WTC11 (cell line): ENCODE data around the gene DGKH. TPM values are rescaled to one million over a fixed set of nuclear protein-coding genes. Genes with fewer than 3 reads are reported as not detected.

ENCODE experiments used
- ATAC-seq: fragments of 200-7000 bp; cut with Tn5 transposase; 2 replicates; pipeline ENCODE4 v1.10.0; 2021; ENCODE audit warnings: mild to moderate bottlenecking, moderate library complexity
- CTCF ChIA-PET: fragments of 300-600 bp; sonication (Branson Sonifier 250); formaldehyde crosslinking; loops from one replicate; lab custom pipeline; 2021; ENCODE audit warnings: antibody characterized with exemption; lab: Charles Lee
- POLR2A ChIA-PET: fragments of 350-600 bp; sonication (Branson Sonifier 250); formaldehyde crosslinking; loops from one replicate; lab custom pipeline; 2021; ENCODE audit warnings: antibody characterized with exemption; lab: Charles Lee
- DNase-seq: peaks from one replicate; pipeline ENCODE4 v3.0.0; 2021; ENCODE audit warnings: low spot score
- H3K27ac Mint-ChIP-seq: 2 replicates; pipeline ENCODE4 v1.8.0; 2021; ENCODE audit warnings: mixed read lengths
- H3K27me3 Mint-ChIP-seq: 2 replicates; pipeline ENCODE4 v1.8.0; 2021; ENCODE audit warnings: low read depth, mild to moderate bottlenecking, moderate library complexity, mixed read lengths
- H3K36me3 Mint-ChIP-seq: 2 replicates; pipeline ENCODE4 v1.8.0; 2021; ENCODE audit warnings: mixed read lengths
- H3K4me1 Mint-ChIP-seq: 2 replicates; pipeline ENCODE4 v1.8.0; 2022; ENCODE audit warnings: mixed read lengths
- H3K4me3 Mint-ChIP-seq: 2 replicates; pipeline ENCODE4 v1.8.0; 2021; ENCODE audit warnings: mild to moderate bottlenecking, moderate library complexity, mixed read lengths
- H3K9me3 Mint-ChIP-seq: 2 replicates; pipeline ENCODE4 v1.8.0; 2021; ENCODE audit warnings: mixed read lengths
- ATF1 ChIP-seq: sonication (generic); formaldehyde crosslinking; IDR thresholded peaks from 2 replicates; pipeline ENCODE4 v1.8.1; 2023; ENCODE audit warnings: mild to moderate bottlenecking, moderate library complexity, missing genetic modification reagents
- E2F1 ChIP-seq: sonication (generic); formaldehyde crosslinking; IDR thresholded peaks from 2 replicates; pipeline ENCODE4 v1.8.0; 2022; ENCODE audit warnings: mild to moderate bottlenecking, missing genetic modification reagents
- ELF4 ChIP-seq: sonication (generic); formaldehyde crosslinking; IDR thresholded peaks from 2 replicates; pipeline ENCODE4 v1.8.1; 2022; ENCODE audit warnings: low read depth, mild to moderate bottlenecking, moderate library complexity, missing genetic modification reagents
- FOXK1 ChIP-seq: sonication (generic); formaldehyde crosslinking; IDR thresholded peaks from 2 replicates; pipeline ENCODE4 v1.8.0; 2022; ENCODE audit warnings: mild to moderate bottlenecking, moderate library complexity, missing genetic modification reagents
- FOXP1 ChIP-seq: sonication (generic); formaldehyde crosslinking; IDR thresholded peaks from 2 replicates; pipeline ENCODE4 v1.8.0; 2022; ENCODE audit warnings: missing genetic modification reagents, mild to moderate bottlenecking, moderate library complexity, borderline replicate concordance
- GTF2I ChIP-seq: fragments of 250-450 bp; sonication (Bioruptor Pico); conservative IDR thresholded peaks from 2 replicates; pipeline ENCODE4 v1.4.0; 2021; ENCODE audit warnings: mild to moderate bottlenecking
- HMGA2 ChIP-seq: fragments of 250-450 bp; sonication (Bioruptor Pico); IDR thresholded peaks from 2 replicates; pipeline ENCODE4 v1.4.0; 2021; ENCODE audit warnings: mild to moderate bottlenecking, moderate library complexity
- MLX ChIP-seq: sonication (generic); formaldehyde crosslinking; IDR thresholded peaks from 2 replicates; pipeline ENCODE4 v1.8.1; 2023; ENCODE audit warnings: mild to moderate bottlenecking, missing genetic modification reagents, moderate library complexity
- NFYB ChIP-seq: sonication (generic); formaldehyde crosslinking; conservative IDR thresholded peaks from 2 replicates; pipeline ENCODE4 v1.8.0; 2022; ENCODE audit warnings: low read depth, missing genetic modification reagents
- NR1H2 ChIP-seq: sonication (generic); formaldehyde crosslinking; IDR thresholded peaks from 2 replicates; pipeline ENCODE4 v1.9.0; 2021; ENCODE audit warnings: mild to moderate bottlenecking, moderate library complexity, missing genetic modification reagents
- NR2C2 ChIP-seq: sonication (generic); formaldehyde crosslinking; IDR thresholded peaks from 2 replicates; pipeline ENCODE4 v1.8.0; 2022; ENCODE audit warnings: mild to moderate bottlenecking, missing genetic modification reagents
- SMAD4 ChIP-seq: sonication (generic); formaldehyde crosslinking; IDR thresholded peaks from 2 replicates; pipeline ENCODE4 v1.8.0; 2022; ENCODE audit warnings: mild to moderate bottlenecking, missing genetic modification reagents
- SP1 ChIP-seq: sonication (generic); formaldehyde crosslinking; conservative IDR thresholded peaks from 2 replicates; pipeline ENCODE4 v1.8.1; 2022; ENCODE audit warnings: missing genetic modification reagents
- STAT6 ChIP-seq: sonication (generic); formaldehyde crosslinking; conservative IDR thresholded peaks from 2 replicates; pipeline ENCODE4 v1.8.1; 2023; ENCODE audit warnings: mild to moderate bottlenecking, low read depth, missing genetic modification reagents, moderate library complexity
- TEAD4 ChIP-seq: sonication (generic); formaldehyde crosslinking; IDR thresholded peaks from 2 replicates; pipeline ENCODE4 v1.8.0; 2022; ENCODE audit warnings: mild to moderate bottlenecking, missing genetic modification reagents
- USF1 ChIP-seq: sonication (generic); formaldehyde crosslinking; IDR thresholded peaks from 2 replicates; pipeline ENCODE4 v1.8.0; 2022; ENCODE audit warnings: mild to moderate bottlenecking, missing genetic modification reagents
- ZNF121 ChIP-seq: sonication (generic); formaldehyde crosslinking; IDR thresholded peaks from 2 replicates; pipeline ENCODE4 v1.8.0; 2023; ENCODE audit warnings: missing genetic modification reagents
- total RNA-seq: library from RNA; stranded (reverse); gene quantifications from 3 replicates; pipeline ENCODE4 v1.2.3, GENCODE V29; 2021
- TF ChIP-seq, protein P1 (sequence below): fragments of 250-450 bp; sonication (Bioruptor Pico); IDR thresholded peaks from 2 replicates; pipeline ENCODE4 v1.9.0; 2021; ENCODE audit warnings: mild to moderate bottlenecking
- TF ChIP-seq, protein P2 (sequence below): fragments of 250-450 bp; sonication (Bioruptor Pico); IDR thresholded peaks from 2 replicates; pipeline ENCODE4 v1.9.0; 2021; ENCODE audit warnings: mild to moderate bottlenecking, borderline replicate concordance

DGKH gene
- total RNA-seq, 1 experiment from 2014 or later = 7.6 TPM

- Mint-ChIP-seq H3K27ac (no peak overlapping the region), H3K36me3 (no peaks in the 10 kb centered on the region)
Observed at GRCh38 chr13:42112864-42113263, 64.4 kb downstream of the DGKH start.

GRCh38 chr13:42113478-42113877 lies 65.0 kb downstream of the DGKH start:
- ChIA-PET POLR2A (no interaction called here), CTCF (interaction anchor here (1.8 kb wide), 1 partner anchor 445 kb away, joined by 6 read pairs; no protein-coding TSS in a partner anchor)
- no peaks in the 10 kb centered on the region for H3K27me3 Mint-ChIP-seq
- no peak overlapping the region for H3K4me3 Mint-ChIP-seq
- H3K9me3 Mint-ChIP-seq = no peaks in the 10 kb centered on the region
- ATAC-seq = no peak
- TF ChIP-seq FOXP1 (CRISPR knock-in tag) (no peak), SMAD4 (no peak), MLX (no peak), ZNF121 (CRISPR knock-in tag) (no peak), NR1H2 (CRISPR knock-in tag) (no peak), USF1 (CRISPR knock-in tag) (no peak), SP1 (no peak), E2F1 (no peak), ELF4 (no peak)
- TF ChIP-seq, protein P1, sequence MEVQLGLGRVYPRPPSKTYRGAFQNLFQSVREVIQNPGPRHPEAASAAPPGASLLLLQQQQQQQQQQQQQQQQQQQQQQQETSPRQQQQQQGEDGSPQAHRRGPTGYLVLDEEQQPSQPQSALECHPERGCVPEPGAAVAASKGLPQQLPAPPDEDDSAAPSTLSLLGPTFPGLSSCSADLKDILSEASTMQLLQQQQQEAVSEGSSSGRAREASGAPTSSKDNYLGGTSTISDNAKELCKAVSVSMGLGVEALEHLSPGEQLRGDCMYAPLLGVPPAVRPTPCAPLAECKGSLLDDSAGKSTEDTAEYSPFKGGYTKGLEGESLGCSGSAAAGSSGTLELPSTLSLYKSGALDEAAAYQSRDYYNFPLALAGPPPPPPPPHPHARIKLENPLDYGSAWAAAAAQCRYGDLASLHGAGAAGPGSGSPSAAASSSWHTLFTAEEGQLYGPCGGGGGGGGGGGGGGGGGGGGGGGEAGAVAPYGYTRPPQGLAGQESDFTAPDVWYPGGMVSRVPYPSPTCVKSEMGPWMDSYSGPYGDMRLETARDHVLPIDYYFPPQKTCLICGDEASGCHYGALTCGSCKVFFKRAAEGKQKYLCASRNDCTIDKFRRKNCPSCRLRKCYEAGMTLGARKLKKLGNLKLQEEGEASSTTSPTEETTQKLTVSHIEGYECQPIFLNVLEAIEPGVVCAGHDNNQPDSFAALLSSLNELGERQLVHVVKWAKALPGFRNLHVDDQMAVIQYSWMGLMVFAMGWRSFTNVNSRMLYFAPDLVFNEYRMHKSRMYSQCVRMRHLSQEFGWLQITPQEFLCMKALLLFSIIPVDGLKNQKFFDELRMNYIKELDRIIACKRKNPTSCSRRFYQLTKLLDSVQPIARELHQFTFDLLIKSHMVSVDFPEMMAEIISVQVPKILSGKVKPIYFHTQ = no peak
- no peak for DNase-seq
- no peak overlapping the region for H3K27ac Mint-ChIP-seq
- H3K4me1 Mint-ChIP-seq = peaks cover 5% of the 10 kb centered on the region
- H3K36me3 Mint-ChIP-seq = no peaks in the 10 kb centered on the region

More at GRCh38 chr13:42112864-42113263, 64.4 kb downstream of the DGKH start:
- TF ChIP-seq NR2C2 (CRISPR knock-in tag) (no peak), GTF2I (CRISPR knock-in tag) (no peak), ATF1 (no peak), HMGA2 (no peak), STAT6 (no peak), FOXK1 (CRISPR knock-in tag) (no peak), NFYB (no peak), TEAD4 (CRISPR knock-in tag) (no peak)
- TF ChIP-seq, protein P2, sequence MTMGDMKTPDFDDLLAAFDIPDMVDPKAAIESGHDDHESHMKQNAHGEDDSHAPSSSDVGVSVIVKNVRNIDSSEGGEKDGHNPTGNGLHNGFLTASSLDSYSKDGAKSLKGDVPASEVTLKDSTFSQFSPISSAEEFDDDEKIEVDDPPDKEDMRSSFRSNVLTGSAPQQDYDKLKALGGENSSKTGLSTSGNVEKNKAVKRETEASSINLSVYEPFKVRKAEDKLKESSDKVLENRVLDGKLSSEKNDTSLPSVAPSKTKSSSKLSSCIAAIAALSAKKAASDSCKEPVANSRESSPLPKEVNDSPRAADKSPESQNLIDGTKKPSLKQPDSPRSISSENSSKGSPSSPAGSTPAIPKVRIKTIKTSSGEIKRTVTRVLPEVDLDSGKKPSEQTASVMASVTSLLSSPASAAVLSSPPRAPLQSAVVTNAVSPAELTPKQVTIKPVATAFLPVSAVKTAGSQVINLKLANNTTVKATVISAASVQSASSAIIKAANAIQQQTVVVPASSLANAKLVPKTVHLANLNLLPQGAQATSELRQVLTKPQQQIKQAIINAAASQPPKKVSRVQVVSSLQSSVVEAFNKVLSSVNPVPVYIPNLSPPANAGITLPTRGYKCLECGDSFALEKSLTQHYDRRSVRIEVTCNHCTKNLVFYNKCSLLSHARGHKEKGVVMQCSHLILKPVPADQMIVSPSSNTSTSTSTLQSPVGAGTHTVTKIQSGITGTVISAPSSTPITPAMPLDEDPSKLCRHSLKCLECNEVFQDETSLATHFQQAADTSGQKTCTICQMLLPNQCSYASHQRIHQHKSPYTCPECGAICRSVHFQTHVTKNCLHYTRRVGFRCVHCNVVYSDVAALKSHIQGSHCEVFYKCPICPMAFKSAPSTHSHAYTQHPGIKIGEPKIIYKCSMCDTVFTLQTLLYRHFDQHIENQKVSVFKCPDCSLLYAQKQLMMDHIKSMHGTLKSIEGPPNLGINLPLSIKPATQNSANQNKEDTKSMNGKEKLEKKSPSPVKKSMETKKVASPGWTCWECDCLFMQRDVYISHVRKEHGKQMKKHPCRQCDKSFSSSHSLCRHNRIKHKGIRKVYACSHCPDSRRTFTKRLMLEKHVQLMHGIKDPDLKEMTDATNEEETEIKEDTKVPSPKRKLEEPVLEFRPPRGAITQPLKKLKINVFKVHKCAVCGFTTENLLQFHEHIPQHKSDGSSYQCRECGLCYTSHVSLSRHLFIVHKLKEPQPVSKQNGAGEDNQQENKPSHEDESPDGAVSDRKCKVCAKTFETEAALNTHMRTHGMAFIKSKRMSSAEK (CRISPR knock-in tag) = no peak
- no peak overlapping the region for H3K4me3 Mint-ChIP-seq
- CTCF ChIA-PET = interaction anchor here (1.5 to 1.8 kb wide), 2 partner anchors 445 to 525 kb away, joined by 4 to 6 read pairs; no protein-coding TSS in a partner anchor
- H3K9me3 Mint-ChIP-seq = no peaks in the 10 kb centered on the region
- no peak for DNase-seq
- no peak for ATAC-seq
- no peaks in the 10 kb centered on the region for H3K27me3 Mint-ChIP-seq
- POLR2A ChIA-PET = no interaction called here
- H3K4me1 Mint-ChIP-seq = peaks cover 5% of the 10 kb centered on the region
